ENCODE results near the gene TRAPPC2L.

Gene TRAPPC2L

DNA sequence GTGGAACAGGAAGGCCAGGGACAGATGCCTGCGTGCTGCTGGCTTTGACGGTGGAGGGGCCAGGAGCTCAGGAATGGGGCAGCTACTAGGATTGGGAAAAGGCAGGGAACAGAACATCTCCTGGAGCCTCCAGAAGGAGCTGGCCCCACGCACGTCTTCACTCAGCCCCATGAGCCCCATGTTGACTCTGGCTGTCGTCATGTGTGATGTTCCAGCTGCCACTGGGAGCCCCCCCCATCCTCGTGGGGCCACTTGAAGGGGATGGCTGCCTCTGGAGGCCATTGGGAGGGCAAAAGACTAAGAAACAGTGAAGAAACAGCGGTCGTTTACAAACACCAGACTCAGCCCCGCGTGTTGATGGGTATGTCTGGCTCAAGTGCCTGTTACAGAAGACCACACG is 26.7 kb upstream of the TRAPPC2L start:
- no peak overlapping the region for H3K4me3 ChIP-seq (ENCODE audit: low read depth in 1 of 2, low read length in 2 of 2)
- no peaks in the 10 kb centered on the region for H3K4me1 ChIP-seq (ENCODE audit: control insufficient read depth in 1 of 2, insufficient read depth in 2 of 2, low read length in 2 of 2)
- peaks cover 0 to 13% of the 10 kb centered on the region in 2 donors for H3K36me3 ChIP-seq (ENCODE audit: control insufficient read depth in 1 of 2, insufficient read depth in 2 of 2, low read length in 2 of 2)
- H3K9me3 ChIP-seq (ENCODE audit: control insufficient read depth in 1 of 2, low read length in 2 of 2) = no peaks in the 10 kb centered on the region
- no peak overlapping the region for H3K9ac ChIP-seq (ENCODE audit: low read depth in 1 of 2, low read length in 2 of 2)
- H3K27ac ChIP-seq (ENCODE audit: low read depth, low read length) = no peak overlapping the region
- H3K27me3 ChIP-seq (ENCODE audit: control insufficient read depth in 1 of 2, insufficient read depth in 2 of 2, low read length in 2 of 2) = no peaks in the 10 kb centered on the region

- no peak overlapping the region for H3K9ac ChIP-seq (ENCODE audit: low read depth in 1 of 2, low read length in 2 of 2)
- H3K9me3 ChIP-seq (ENCODE audit: control insufficient read depth in 1 of 2, low read length in 2 of 2) = no peaks in the 10 kb centered on the region
- H3K27me3 ChIP-seq (ENCODE audit: control insufficient read depth in 1 of 2, insufficient read depth in 2 of 2, low read length in 2 of 2) = no peaks in the 10 kb centered on the region
- H3K36me3 ChIP-seq (ENCODE audit: control insufficient read depth in 1 of 2, insufficient read depth in 2 of 2, low read length in 2 of 2) = peaks cover 0 to 18% of the 10 kb centered on the region in 2 donors
- no peaks in the 10 kb centered on the region for H3K4me1 ChIP-seq (ENCODE audit: control insufficient read depth in 1 of 2, insufficient read depth in 2 of 2, low read length in 2 of 2)
- no peak overlapping the region for H3K27ac ChIP-seq (ENCODE audit: low read depth, low read length)
- no peak overlapping the region for H3K4me3 ChIP-seq (ENCODE audit: low read depth in 1 of 2, low read length in 2 of 2)
Measured at GRCh38 chr16:88830783-88831182, 26.1 kb upstream of the TRAPPC2L start.

DNA sequence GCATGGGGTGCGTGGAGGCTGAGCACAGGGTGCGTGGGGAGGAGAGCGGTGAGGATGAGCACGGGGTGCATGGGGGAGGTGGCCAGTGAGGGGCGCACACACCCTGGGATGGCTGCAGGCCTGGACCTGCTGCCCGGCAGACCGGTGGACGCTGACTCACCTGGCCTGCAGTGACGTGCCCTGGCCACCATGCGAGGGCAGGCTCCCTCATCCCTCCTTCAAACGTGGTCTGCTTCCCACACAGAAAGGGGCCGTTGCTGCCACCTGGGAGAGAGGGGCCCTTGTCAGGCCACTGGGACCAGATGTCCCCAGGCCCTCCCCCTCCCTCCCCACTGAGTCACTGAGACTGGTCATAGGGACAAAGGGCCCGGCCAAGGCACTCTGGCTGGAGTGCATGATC is 25.1 kb upstream of the TRAPPC2L start:
- Histone ChIP-seq H3K4me3 (ENCODE audit: low read depth in 1 of 2, low read length in 2 of 2) (no peak overlapping the region), H3K27ac (ENCODE audit: low read depth, low read length) (no peak overlapping the region), H3K9ac (ENCODE audit: low read depth in 1 of 2, low read length in 2 of 2) (no peak overlapping the region), H3K4me1 (ENCODE audit: control insufficient read depth in 1 of 2, insufficient read depth in 2 of 2, low read length in 2 of 2) (no peaks in the 10 kb centered on the region), H3K9me3 (ENCODE audit: control insufficient read depth in 1 of 2, low read length in 2 of 2) (no peaks in the 10 kb centered on the region), H3K27me3 (ENCODE audit: control insufficient read depth in 1 of 2, insufficient read depth in 2 of 2, low read length in 2 of 2) (no peaks in the 10 kb centered on the region), H3K36me3 (ENCODE audit: control insufficient read depth in 1 of 2, insufficient read depth in 2 of 2, low read length in 2 of 2) (peaks cover 0 to 18% of the 10 kb centered on the region in 2 donors)

DNA sequence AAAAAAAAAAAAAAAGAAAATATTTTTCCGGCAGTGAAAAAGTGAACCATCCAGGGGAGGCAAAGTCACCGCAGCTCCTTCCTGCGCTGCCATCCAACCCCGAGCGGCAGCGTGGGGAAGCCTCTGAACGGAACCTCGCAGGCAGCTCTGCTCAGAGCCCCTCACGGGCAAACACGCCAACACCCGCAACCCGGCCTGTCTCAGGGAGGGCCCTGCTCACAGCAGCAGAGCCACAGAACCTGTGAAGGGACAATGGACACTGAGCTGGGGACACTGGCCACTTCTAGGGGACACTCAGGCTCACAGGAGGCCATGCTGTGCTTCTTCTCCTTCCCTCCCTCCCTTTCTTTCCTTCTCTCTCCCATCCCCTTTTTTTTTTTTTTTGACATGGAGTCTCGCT is 23.8 kb upstream of the TRAPPC2L start:
- H3K4me3 ChIP-seq (ENCODE audit: low read depth in 1 of 2, low read length in 2 of 2) = no peak overlapping the region
- no peaks in the 10 kb centered on the region for H3K27me3 ChIP-seq (ENCODE audit: control insufficient read depth in 1 of 2, insufficient read depth in 2 of 2, low read length in 2 of 2)
- no peak overlapping the region for H3K27ac ChIP-seq (ENCODE audit: low read depth, low read length)
- no peaks in the 10 kb centered on the region for H3K9me3 ChIP-seq (ENCODE audit: control insufficient read depth in 1 of 2, low read length in 2 of 2)
- no peaks in the 10 kb centered on the region for H3K4me1 ChIP-seq (ENCODE audit: control insufficient read depth in 1 of 2, insufficient read depth in 2 of 2, low read length in 2 of 2)
- H3K36me3 ChIP-seq (ENCODE audit: control insufficient read depth in 1 of 2, insufficient read depth in 2 of 2, low read length in 2 of 2) = peaks cover 0 to 14% of the 10 kb centered on the region in 2 donors
- H3K9ac ChIP-seq (ENCODE audit: low read depth in 1 of 2, low read length in 2 of 2) = no peak overlapping the region

GRCh38 chr16:88834670-88835069 is 22.3 kb upstream of the TRAPPC2L start:
- no peaks in the 10 kb centered on the region for H3K27me3 ChIP-seq (ENCODE audit: control insufficient read depth in 1 of 2, insufficient read depth in 2 of 2, low read length in 2 of 2)
- H3K4me3 ChIP-seq (ENCODE audit: low read depth in 1 of 2, low read length in 2 of 2) = peak overlapping the region in 1 of 2 donors; percentile 13
- no peaks in the 10 kb centered on the region for H3K4me1 ChIP-seq (ENCODE audit: control insufficient read depth in 1 of 2, insufficient read depth in 2 of 2, low read length in 2 of 2)
- H3K9ac ChIP-seq (ENCODE audit: low read depth in 1 of 2, low read length in 2 of 2) = no peak overlapping the region
- no peaks in the 10 kb centered on the region for H3K9me3 ChIP-seq (ENCODE audit: control insufficient read depth in 1 of 2, low read length in 2 of 2)
- H3K36me3 ChIP-seq (ENCODE audit: control insufficient read depth in 1 of 2, insufficient read depth in 2 of 2, low read length in 2 of 2) = peaks cover 0 to 24% of the 10 kb centered on the region in 2 donors
- no peak overlapping the region for H3K27ac ChIP-seq (ENCODE audit: low read depth, low read length)

- no peak overlapping the region for H3K27ac ChIP-seq (ENCODE audit: low read depth, low read length)
- H3K9ac ChIP-seq (ENCODE audit: low read depth in 1 of 2, low read length in 2 of 2) = no peak overlapping the region
- H3K36me3 ChIP-seq (ENCODE audit: control insufficient read depth in 1 of 2, insufficient read depth in 2 of 2, low read length in 2 of 2) = peaks cover 0 to 31% of the 10 kb centered on the region in 2 donors
- H3K4me1 ChIP-seq (ENCODE audit: control insufficient read depth in 1 of 2, insufficient read depth in 2 of 2, low read length in 2 of 2) = no peaks in the 10 kb centered on the region
- no peaks in the 10 kb centered on the region for H3K27me3 ChIP-seq (ENCODE audit: control insufficient read depth in 1 of 2, insufficient read depth in 2 of 2, low read length in 2 of 2)
- peak overlapping the region in 1 of 2 donors; percentile 13 for H3K4me3 ChIP-seq (ENCODE audit: low read depth in 1 of 2, low read length in 2 of 2)
- H3K9me3 ChIP-seq (ENCODE audit: control insufficient read depth in 1 of 2, low read length in 2 of 2) = no peaks in the 10 kb centered on the region
Measured at GRCh38 chr16:88835383-88835782, 21.5 kb upstream of the TRAPPC2L start.

DNA sequence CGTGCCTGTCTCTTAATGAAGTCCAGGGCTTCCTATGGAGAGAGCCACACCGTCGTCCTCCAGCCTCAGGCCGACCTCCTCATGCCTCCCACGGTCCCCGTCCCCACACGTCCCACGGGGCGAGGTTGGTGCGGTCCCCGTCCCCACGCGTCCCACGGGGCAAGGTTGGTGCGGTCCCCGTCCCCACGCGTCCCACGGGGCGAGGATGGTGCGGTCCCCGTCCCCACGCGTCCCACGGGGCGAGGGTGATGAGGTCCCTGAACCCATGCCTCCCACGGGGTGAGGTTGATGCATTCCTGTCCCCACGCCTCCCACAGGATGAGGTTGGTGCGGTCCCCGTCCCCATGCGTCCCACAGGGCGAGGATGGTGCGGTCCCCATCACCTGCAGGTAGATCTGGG is 21.1 kb upstream of the TRAPPC2L start:
- Histone ChIP-seq H3K27me3 (ENCODE audit: control insufficient read depth in 1 of 2, insufficient read depth in 2 of 2, low read length in 2 of 2) (no peaks in the 10 kb centered on the region), H3K9me3 (ENCODE audit: control insufficient read depth in 1 of 2, low read length in 2 of 2) (no peaks in the 10 kb centered on the region), H3K27ac (ENCODE audit: low read depth, low read length) (no peak overlapping the region), H3K9ac (ENCODE audit: low read depth in 1 of 2, low read length in 2 of 2) (no peak overlapping the region), H3K36me3 (ENCODE audit: control insufficient read depth in 1 of 2, insufficient read depth in 2 of 2, low read length in 2 of 2) (peaks cover 0 to 35% of the 10 kb centered on the region in 2 donors), H3K4me1 (ENCODE audit: control insufficient read depth in 1 of 2, insufficient read depth in 2 of 2, low read length in 2 of 2) (no peaks in the 10 kb centered on the region), H3K4me3 (ENCODE audit: low read depth in 1 of 2, low read length in 2 of 2) (no peak overlapping the region)

GRCh38 chr16:88836791-88837190 is 20.1 kb upstream of the TRAPPC2L start:
- Histone ChIP-seq H3K9me3 (ENCODE audit: control insufficient read depth in 1 of 2, low read length in 2 of 2) (no peaks in the 10 kb centered on the region), H3K9ac (ENCODE audit: low read depth in 1 of 2, low read length in 2 of 2) (no peak overlapping the region), H3K4me3 (ENCODE audit: low read depth in 1 of 2, low read length in 2 of 2) (no peak overlapping the region), H3K27ac (ENCODE audit: low read depth, low read length) (no peak overlapping the region), H3K27me3 (ENCODE audit: control insufficient read depth in 1 of 2, insufficient read depth in 2 of 2, low read length in 2 of 2) (no peaks in the 10 kb centered on the region), H3K36me3 (ENCODE audit: control insufficient read depth in 1 of 2, insufficient read depth in 2 of 2, low read length in 2 of 2) (peaks cover 0 to 36% of the 10 kb centered on the region in 2 donors), H3K4me1 (ENCODE audit: control insufficient read depth in 1 of 2, insufficient read depth in 2 of 2, low read length in 2 of 2) (no peaks in the 10 kb centered on the region)

- H3K27me3 ChIP-seq (ENCODE audit: control insufficient read depth in 1 of 2, insufficient read depth in 2 of 2, low read length in 2 of 2) = no peaks in the 10 kb centered on the region
- H3K9ac ChIP-seq (ENCODE audit: low read depth in 1 of 2, low read length in 2 of 2) = no peak overlapping the region
- H3K36me3 ChIP-seq (ENCODE audit: control insufficient read depth in 1 of 2, insufficient read depth in 2 of 2, low read length in 2 of 2) = peaks cover 0 to 38% of the 10 kb centered on the region in 2 donors
- no peaks in the 10 kb centered on the region for H3K9me3 ChIP-seq (ENCODE audit: control insufficient read depth in 1 of 2, low read length in 2 of 2)
- H3K27ac ChIP-seq (ENCODE audit: low read depth, low read length) = no peak overlapping the region
- no peak overlapping the region for H3K4me3 ChIP-seq (ENCODE audit: low read depth in 1 of 2, low read length in 2 of 2)
- H3K4me1 ChIP-seq (ENCODE audit: control insufficient read depth in 1 of 2, insufficient read depth in 2 of 2, low read length in 2 of 2) = no peaks in the 10 kb centered on the region
Measured at GRCh38 chr16:88837806-88838205, 19.1 kb upstream of the TRAPPC2L start.

DNA sequence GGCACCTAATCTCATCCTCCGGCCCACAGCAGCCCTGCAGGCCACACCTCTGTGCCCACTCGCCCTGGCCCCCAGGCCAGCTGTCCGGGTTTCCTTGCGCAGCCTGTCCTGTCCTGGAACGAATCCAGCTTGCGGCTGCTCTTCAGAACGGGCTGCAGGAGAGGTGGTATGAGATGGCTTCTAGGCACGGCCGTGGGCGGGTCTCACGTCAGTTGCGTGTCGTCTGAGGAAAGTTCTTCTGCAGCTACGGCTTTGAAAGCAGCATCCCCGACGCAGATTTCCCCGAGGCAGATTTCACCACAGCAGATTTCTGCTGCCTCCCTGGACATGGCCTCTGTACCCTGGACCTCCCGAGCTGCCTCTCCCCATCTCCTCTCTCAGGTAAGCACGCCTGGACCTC is 18.4 kb upstream of the TRAPPC2L start:
- no peak overlapping the region for H3K27ac ChIP-seq (ENCODE audit: low read depth, low read length)
- H3K4me1 ChIP-seq (ENCODE audit: control insufficient read depth in 1 of 2, insufficient read depth in 2 of 2, low read length in 2 of 2) = no peaks in the 10 kb centered on the region
- H3K9me3 ChIP-seq (ENCODE audit: control insufficient read depth in 1 of 2, low read length in 2 of 2) = no peaks in the 10 kb centered on the region
- peaks cover 0 to 40% of the 10 kb centered on the region in 2 donors for H3K36me3 ChIP-seq (ENCODE audit: control insufficient read depth in 1 of 2, insufficient read depth in 2 of 2, low read length in 2 of 2)
- H3K9ac ChIP-seq (ENCODE audit: low read depth in 1 of 2, low read length in 2 of 2) = no peak overlapping the region
- H3K27me3 ChIP-seq (ENCODE audit: control insufficient read depth in 1 of 2, insufficient read depth in 2 of 2, low read length in 2 of 2) = no peaks in the 10 kb centered on the region
- H3K4me3 ChIP-seq (ENCODE audit: low read depth in 1 of 2, low read length in 2 of 2) = no peak overlapping the region

DNA sequence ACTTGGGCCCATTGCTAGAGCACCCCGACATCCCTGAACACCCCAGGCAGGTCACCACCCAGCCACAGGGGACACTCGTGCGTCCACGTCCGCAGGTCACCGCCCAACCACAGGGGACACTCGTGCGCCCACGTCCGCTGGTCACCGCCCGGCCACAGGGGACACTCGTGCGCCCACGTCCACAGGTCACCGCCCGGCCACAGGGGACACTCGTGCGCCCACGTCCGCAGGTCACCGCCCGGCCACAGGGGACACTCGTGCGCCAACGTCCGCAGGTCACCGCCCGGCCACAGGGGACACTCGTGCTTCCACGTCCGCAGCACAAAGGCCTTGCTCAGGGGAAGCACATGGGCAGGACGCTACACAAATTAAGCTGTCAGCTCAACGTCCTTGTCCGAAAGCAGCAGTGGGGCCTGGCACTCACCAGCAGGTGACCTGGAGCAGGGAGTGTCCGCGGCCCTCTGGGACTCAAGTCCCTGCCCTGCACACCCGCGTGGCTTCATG is 17.8 kb upstream of the TRAPPC2L start:
- H3K4me3 ChIP-seq (ENCODE audit: low read depth in 1 of 2, low read length in 2 of 2) = no peak overlapping the region
- peaks cover 0 to 40% of the 10 kb centered on the region in 2 donors for H3K36me3 ChIP-seq (ENCODE audit: control insufficient read depth in 1 of 2, insufficient read depth in 2 of 2, low read length in 2 of 2)
- H3K9me3 ChIP-seq (ENCODE audit: control insufficient read depth in 1 of 2, low read length in 2 of 2) = no peaks in the 10 kb centered on the region
- H3K9ac ChIP-seq (ENCODE audit: low read depth in 1 of 2, low read length in 2 of 2) = no peak overlapping the region
- H3K27me3 ChIP-seq (ENCODE audit: control insufficient read depth in 1 of 2, insufficient read depth in 2 of 2, low read length in 2 of 2) = no peaks in the 10 kb centered on the region
- H3K4me1 ChIP-seq (ENCODE audit: control insufficient read depth in 1 of 2, insufficient read depth in 2 of 2, low read length in 2 of 2) = no peaks in the 10 kb centered on the region
- H3K27ac ChIP-seq (ENCODE audit: low read depth, low read length) = no peak overlapping the region
